GM18867 (cell line): Measurements from ENCODE around the gene CNGA1.

Experiments used
- ATAC-seq: cut with Tn5 transposase; IDR thresholded peaks from one replicate; pipeline ENCODE4 v1.9.1; 2021; ENCODE audit warnings: mild to moderate bottlenecking, moderate library complexity; ENCODE audit not compliant: unreplicated experiment

Gene CNGA1

GRCh38 chr4:48016141-48017107 is at the start of gene CNGA1, which contains the start of gene NIPAL1:
TSS of gene CNGA1 (minus strand) at chr4:48016681. CDS start at chr4:47952689, 63,992 bp downstream.
TSS of gene NIPAL1 (plus strand) at chr4:48016772. CDS start at chr4:48016840, 68 bp downstream.
- ATAC-seq: peak; percentile 91

GRCh38 chr4:48065587-48066052 is 49.1 kb upstream of the CNGA1 start:
- peak; percentile 55 for ATAC-seq

- ATAC-seq: no peak
Observed at GRCh38 chr4:48064349-48064748, 47.9 kb upstream of the CNGA1 start.

GRCh38 chr4:48058617-48059530 is 42.4 kb upstream of the CNGA1 start:
- no peak for ATAC-seq

- no peak for ATAC-seq
Observed at GRCh38 chr4:48051078-48051477, 34.6 kb upstream of the CNGA1 start.

GRCh38 chr4:48049483-48049882 is 33.0 kb upstream of the CNGA1 start:
- no peak for ATAC-seq

- ATAC-seq: peak; percentile 20
Observed at GRCh38 chr4:48047896-48048295, 31.4 kb upstream of the CNGA1 start.

GRCh38 chr4:48047421-48047844 is 31.0 kb upstream of the CNGA1 start:
- peak; percentile 98 for ATAC-seq

- ATAC-seq: no peak
Observed at GRCh38 chr4:48046059-48046458, 29.6 kb upstream of the CNGA1 start.

- no peak for ATAC-seq
Observed at GRCh38 chr4:48044298-48044697, 27.8 kb upstream of the CNGA1 start.

- no peak for ATAC-seq
Observed at GRCh38 chr4:48043504-48043903, 27.0 kb upstream of the CNGA1 start.

GRCh38 chr4:48042979-48043461 is 26.5 kb upstream of the CNGA1 start:
- no peak for ATAC-seq

- ATAC-seq: no peak
Observed at GRCh38 chr4:48041535-48042137, 25.2 kb upstream of the CNGA1 start.

- ATAC-seq: no peak
Observed at GRCh38 chr4:48039561-48039960, 23.1 kb upstream of the CNGA1 start.

- ATAC-seq: no peak
Observed at GRCh38 chr4:48038666-48039065, 22.2 kb upstream of the CNGA1 start.

- no peak for ATAC-seq
Observed at GRCh38 chr4:48037117-48037462, 20.6 kb upstream of the CNGA1 start.

GRCh38 chr4:48035952-48036351 is 19.5 kb upstream of the CNGA1 start:
- ATAC-seq: no peak

GRCh38 chr4:48033825-48034413 is 17.4 kb upstream of the CNGA1 start:
- peak; percentile 59 for ATAC-seq

GRCh38 chr4:48033412-48033811 is 16.9 kb upstream of the CNGA1 start:
- no peak for ATAC-seq

GRCh38 chr4:48032721-48033120 is 16.2 kb upstream of the CNGA1 start:
- no peak for ATAC-seq
